ENCODE data around the gene SETD1A. TPM values are rescaled to one million over a fixed set of nuclear protein-coding genes. Genes with fewer than 3 reads are reported as not detected.

SETD1A gene
- total and polyA plus RNA-seq, 9 of the 15 experiments (the other 6 are each of a cell fraction or from before 2014, with no cell fraction given): 0.08 to 36.0 (median 4.2) TPM

- no peak for ATAC-seq
- no peak for DNase-seq (ENCODE audit: extremely low read depth in 1 of 4, low spot score in 3 of 4)
- H4K20me1 ChIP-seq (replicated peaks; ENCODE audit: control insufficient read depth, insufficient read depth, low read length): peaks cover 5% of the 10 kb centered on the region
- ChIA-PET POLR2A (interaction anchor here (5.7 kb wide), 1 partner anchor 11 kb away, joined by 32 read pairs; no protein-coding TSS in a partner anchor), CTCF (ENCODE audit: low intra/inter-chr PET ratio) (interaction anchor here (0.6 kb wide), 1 partner anchor 66 kb away, joined by 9 read pairs; no protein-coding TSS in a partner anchor)
- no peaks in the 10 kb centered on the region for H3K9me3 ChIP-seq (replicated peaks; ENCODE audit: control insufficient read depth, insufficient read depth, low read depth, low read length)
- H3K4me3 ChIP-seq: no peak overlapping the region
- H3K79me2 ChIP-seq (ENCODE audit: control insufficient read depth, insufficient read depth, low read length): peaks cover 8% of the 10 kb centered on the region
- in situ Hi-C loops (cut with MboI) (loop anchor here (10.0 to 25.0 kb wide), 2 partner anchors 314 to 457 kb away; partner anchors contain the start of genes COX6A2 and ZNF843), intact Hi-C loops (cut with micrococcal nuclease) (loop anchor here (10.0 kb wide), 2 partner anchors 164 to 314 kb away; no protein-coding TSS in a partner anchor)
- peaks cover 1 to 46% of the 10 kb centered on the region in 2 experiments; a peak in 3 of 5 replicates for H3K4me1 ChIP-seq (replicated peaks in 1 of 2; ENCODE audit: control insufficient read depth in 2 of 2, insufficient read depth in 2 of 2, low read length in 2 of 2)
- FAIRE-seq: no peak
- H2AFZ ChIP-seq (ENCODE audit: low read depth, low read length): no peak overlapping the region
- H3K36me3 ChIP-seq (ENCODE audit: control insufficient read depth, insufficient read depth, low read length): peaks cover 87% of the 10 kb centered on the region; the same call in 2 of the 3 replicates
- no peaks in the 10 kb centered on the region for H3K27me3 ChIP-seq (ENCODE audit: control insufficient read depth in 2 of 2, insufficient read depth in 2 of 2, low read length in 2 of 2)
- WGBS (ENCODE audit: insufficient coverage, low coverage, missing lambda C conversion rate): 97% methylated on average over 24 of the region's 29 CpGs
- H3K4me2 ChIP-seq (ENCODE audit: insufficient read depth, low read length): no peak overlapping the region
- TF ChIP-seq, protein P1, sequence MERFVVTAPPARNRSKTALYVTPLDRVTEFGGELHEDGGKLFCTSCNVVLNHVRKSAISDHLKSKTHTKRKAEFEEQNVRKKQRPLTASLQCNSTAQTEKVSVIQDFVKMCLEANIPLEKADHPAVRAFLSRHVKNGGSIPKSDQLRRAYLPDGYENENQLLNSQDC (CRISPR knock-in tag; IDR thresholded peaks at IDR 0.05): no peak
- TF ChIP-seq POLR2G (IDR thresholded peaks at IDR 0.05; ENCODE audit: low read depth, low read length) (peak; percentile 62), RBM22 (IDR thresholded peaks at IDR 0.05; ENCODE audit: low read depth, low read length, poor library complexity, severe bottlenecking) (peak; percentile 21), SUPT5H (IDR thresholded peaks at IDR 0.05) (0 out of 2 replicates have a peak, but pooled peaks have one; percentile 48), ZBTB33 (CRISPR knock-in tag; IDR thresholded peaks at IDR 0.05) (peak; percentile 63; the same call in 1 of the 2 replicates), MTA3 (IDR thresholded peaks at IDR 0.05; ENCODE audit: borderline replicate concordance) (no peak), ZFP1 (CRISPR knock-in tag; IDR thresholded peaks at IDR 0.05) (no peak)
- no TSS peak for BruUV-seq (replicated peaks)
- no peak overlapping the region; a peak in 1 of 4 replicates for H3K9ac ChIP-seq (ENCODE audit: insufficient read depth in 1 of 2, low read depth in 2 of 2, low read length in 2 of 2)
- no peak overlapping the region for H3K27ac ChIP-seq (ENCODE audit: extremely low read depth, low read depth, low read length)
- peaks cover 2% of the 10 kb centered on the region for H3K9me1 ChIP-seq (ENCODE audit: control insufficient read depth, insufficient read depth, low read length)
Observed at GRCh38 chr16:30980434-30980833, 22.9 kb downstream of the SETD1A start.
